Naive thymus-derived CD8-positive, alpha-beta T cell (primary cell): Measurements from ENCODE around the gene DNAJC15. TPM values are rescaled to one million over a fixed set of nuclear protein-coding genes. Genes with fewer than 3 reads are reported as not detected.
A peak's percentile ranks its signal among the peaks of the same experiment; 100 is the strongest.

ENCODE experiments used
- ATAC-seq, 2 donors: fragments of 150-1000 bp; cut with Tn5 transposase in 1 of 2; sonication (Bioruptor Pico), chemical (Tn5 transposase) in 1 of 2; 1 replicate in 1 of 2; 2 replicates in 1 of 2; pipeline ENCODE4 v1.10.0; 2021; ENCODE audit warnings: mild to moderate bottlenecking in 2 of 2, moderate library complexity in 2 of 2
- POLR2A ChIA-PET: fragments of 350-600 bp; sonication (Branson Sonifier 250); formaldehyde crosslinking; loops from one replicate; lab custom pipeline; 2021; ENCODE audit warnings: antibody characterized with exemption; lab: Charles Lee
- DNase-seq, 10 donors: peaks; one replicate each; pipeline versions ENCODE4 v3.0.0 to v3.0.0-alpha.2; 2020 to 2022
- H3K27ac Mint-ChIP-seq, 10 donors: one replicate each; pipeline ENCODE4 v1.8.0; 2020 to 2022; ENCODE audit warnings: mild to moderate bottlenecking in 10 of 10, mixed read lengths in 10 of 10, moderate library complexity in 4 of 10, inconsistent platforms in 1 of 10
- H3K27me3 Mint-ChIP-seq, 5 donors: one replicate each; pipeline ENCODE4 v1.8.0; 2021 to 2022; ENCODE audit warnings: mixed read lengths in 5 of 5
- H3K36me3 Mint-ChIP-seq, 3 donors: one replicate each; pipeline ENCODE4 v1.8.0; 2020 to 2022; ENCODE audit warnings: mixed read lengths in 3 of 3, mild to moderate bottlenecking in 2 of 3, inconsistent platforms in 1 of 3
- H3K4me1 Mint-ChIP-seq, 4 donors: one replicate each; pipeline ENCODE4 v1.8.0; 2021 to 2022; ENCODE audit warnings: mixed read lengths in 4 of 4
- H3K4me3 Mint-ChIP-seq, 10 donors: one replicate each; pipeline ENCODE4 v1.8.0; 2020 to 2022; ENCODE audit warnings: mild to moderate bottlenecking in 10 of 10, mixed read lengths in 10 of 10, moderate library complexity in 6 of 10, inconsistent platforms in 1 of 10
- H3K9me3 Mint-ChIP-seq, 9 donors: one replicate each; pipeline ENCODE4 v1.8.0; 2020 to 2022; ENCODE audit warnings: mixed read lengths in 9 of 9, mild to moderate bottlenecking in 3 of 9, inconsistent platforms in 1 of 9, moderate library complexity in 1 of 9
- polyA plus RNA-seq, 3 donors: library from polyadenylated mRNA; unstranded; fragments of 300-500 nt; fragmentation: Illumina TruSeq; gene quantifications; one replicate each; pipeline ENCODE4 v1.2.3, GENCODE V29; 2021
- total RNA-seq, 8 experiments: library from RNA in 2 of 8; stranded (reverse) in 2 of 8; gene quantifications; one replicate each; pipeline ENCODE4 v1.2.3 and lab custom pipeline; 2021 to 2026

The DNAJC15 gene
- total and polyA plus RNA-seq, 5 experiments from 2014 or later = 9.5 to 26.5 (median 12.7) TPM

DNA sequence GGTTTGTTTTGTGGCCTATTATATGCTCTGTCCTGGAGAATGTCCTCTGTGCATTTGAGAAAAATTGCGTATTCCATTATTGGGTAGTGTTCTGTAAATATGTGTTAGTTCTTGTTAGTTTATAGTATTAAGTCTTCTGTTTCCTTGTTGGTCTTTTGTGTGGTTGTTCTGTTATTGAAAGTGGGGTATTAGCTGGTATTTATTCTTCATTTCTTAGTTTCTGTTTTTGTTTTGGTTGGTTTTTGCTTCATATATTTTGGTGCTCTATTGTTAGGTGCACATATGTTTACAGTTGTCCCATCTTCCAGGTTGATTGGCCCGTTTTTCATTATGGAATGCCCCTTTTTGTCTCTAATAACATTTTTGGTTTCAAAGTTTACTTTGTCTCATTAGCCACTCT is 77.3 kb downstream of the DNAJC15 start:
- DNase-seq (no peak), ATAC-seq (no peak)
- Mint-ChIP-seq H3K36me3 (peaks cover 8 to 26% (median 13%) of the 10 kb centered on the region in 3 donors), H3K4me1 (peaks cover 5 to 31% (median 9%) of the 10 kb centered on the region in 4 donors), H3K27ac (no peak overlapping the region), H3K4me3 (no peak overlapping the region), H3K9me3 (peaks cover 0 to 18% (median 4%) of the 10 kb centered on the region in 9 donors), H3K27me3 (no peaks in the 10 kb centered on the region)
- POLR2A ChIA-PET = no interaction called here

DNA sequence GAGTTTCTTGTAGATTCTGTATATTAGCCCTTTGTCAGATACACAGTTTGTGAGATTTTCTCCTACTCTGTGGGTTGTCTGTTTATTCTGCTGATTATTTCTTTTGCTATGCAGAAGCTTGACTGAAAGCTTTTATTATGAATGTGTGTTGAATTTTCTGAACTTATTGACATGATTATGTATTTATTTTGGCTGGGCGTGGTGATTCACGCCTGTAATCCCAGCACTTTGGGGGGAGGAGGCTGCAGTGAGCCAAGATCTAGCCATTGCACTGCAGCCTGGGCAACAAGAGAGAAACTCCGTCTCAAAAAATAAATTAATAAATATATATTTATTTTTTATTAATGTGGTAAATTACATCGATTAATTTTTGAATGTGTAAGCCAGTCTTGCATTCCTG is 78.9 kb downstream of the DNAJC15 start:
- ATAC-seq (no peak), DNase-seq (no peak)
- Mint-ChIP-seq H3K27me3 (no peaks in the 10 kb centered on the region), H3K4me1 (peaks cover 5 to 31% (median 8%) of the 10 kb centered on the region in 4 donors), H3K27ac (peak overlapping the region in 1 of 10 donors; percentile 29), H3K9me3 (peaks cover 0 to 18% (median 4%) of the 10 kb centered on the region in 9 donors), H3K4me3 (no peak overlapping the region), H3K36me3 (peaks cover 6 to 19% (median 7%) of the 10 kb centered on the region in 3 donors)
- POLR2A ChIA-PET = no interaction called here

DNA sequence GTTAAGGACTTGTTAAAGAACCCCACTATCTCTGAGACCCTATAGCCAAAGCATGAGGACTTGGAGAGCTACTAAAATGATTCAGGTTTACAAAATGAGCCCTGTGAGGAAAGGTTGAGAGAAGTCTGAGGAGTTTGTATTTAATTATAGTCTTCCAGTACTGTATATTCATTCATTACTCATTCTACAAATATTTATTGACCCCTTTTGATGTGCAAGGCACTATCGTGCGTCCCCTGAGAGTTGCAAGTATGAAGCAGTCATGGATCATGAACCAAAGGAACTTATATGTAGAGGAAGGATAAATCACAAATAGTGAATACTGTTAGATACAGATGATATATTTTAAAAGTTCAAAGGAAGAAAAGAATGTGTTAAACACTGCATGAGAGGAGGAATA is 84.4 kb downstream of the DNAJC15 start:
- peaks cover 0 to 8% (median 1%) of the 10 kb centered on the region in 4 donors for H3K4me1 Mint-ChIP-seq
- ATAC-seq = no peak
- H3K9me3 Mint-ChIP-seq = no peaks in the 10 kb centered on the region
- no peak overlapping the region for H3K27ac Mint-ChIP-seq
- DNase-seq = no peak
- no peak overlapping the region for H3K4me3 Mint-ChIP-seq
- peaks cover 0 to 15% (median 12%) of the 10 kb centered on the region in 3 donors for H3K36me3 Mint-ChIP-seq
- no peaks in the 10 kb centered on the region for H3K27me3 Mint-ChIP-seq
- POLR2A ChIA-PET = no interaction called here

DNA sequence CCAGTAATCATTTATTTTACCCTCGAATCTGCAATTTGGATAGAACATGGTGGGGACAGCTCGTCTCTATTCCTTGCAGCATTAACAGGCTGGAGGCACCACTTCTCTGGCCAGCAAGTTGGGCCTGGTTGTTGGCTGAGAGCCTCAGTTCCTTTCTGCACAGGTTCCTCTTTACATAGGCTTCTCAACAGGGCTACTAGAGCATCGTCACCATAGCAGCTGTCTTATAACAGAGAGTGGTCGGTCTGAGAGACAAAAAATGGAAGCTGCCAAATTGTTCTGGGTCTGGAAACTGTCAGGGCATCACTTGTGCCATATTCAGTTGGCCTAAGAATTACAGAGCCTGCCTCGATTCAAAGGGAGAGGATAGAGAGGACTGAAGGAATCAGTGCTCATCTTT is 86.7 kb downstream of the DNAJC15 start:
- ATAC-seq (no peak), DNase-seq (no peak)
- H3K27ac Mint-ChIP-seq = peak overlapping the region in 3 of 10 donors; percentile 12 to 64 (median 63)
- POLR2A ChIA-PET = no interaction called here
- H3K27me3 Mint-ChIP-seq = no peaks in the 10 kb centered on the region
- peaks cover 0 to 15% (median 12%) of the 10 kb centered on the region in 3 donors for H3K36me3 Mint-ChIP-seq
- no peaks in the 10 kb centered on the region for H3K9me3 Mint-ChIP-seq
- H3K4me3 Mint-ChIP-seq = no peak overlapping the region
- H3K4me1 Mint-ChIP-seq = peaks cover 0 to 2% (median 0%) of the 10 kb centered on the region in 4 donors

DNA sequence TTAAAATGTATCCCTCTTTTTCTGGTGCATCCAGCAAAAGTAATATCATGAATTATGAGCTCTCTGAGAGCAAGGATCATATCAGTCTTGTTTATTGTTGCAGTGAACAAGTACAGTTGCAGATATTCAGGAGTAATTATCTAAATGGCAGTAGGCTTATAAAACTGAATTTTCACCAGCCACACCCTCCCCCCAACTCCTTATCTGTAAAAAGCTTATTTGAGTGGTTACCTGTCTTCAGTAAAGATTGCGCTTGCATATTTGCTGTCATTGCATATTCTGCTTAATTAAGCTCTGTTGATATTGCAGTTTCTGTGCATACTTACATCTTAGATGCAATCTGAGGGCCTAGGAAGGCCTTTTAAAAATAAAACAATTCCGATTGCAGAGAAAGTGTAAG is 87.3 kb downstream of the DNAJC15 start:
- H3K27me3 Mint-ChIP-seq = no peaks in the 10 kb centered on the region
- peak overlapping the region in 1 of 10 donors; percentile 36 for H3K27ac Mint-ChIP-seq
- H3K36me3 Mint-ChIP-seq = peaks cover 0 to 15% (median 12%) of the 10 kb centered on the region in 3 donors
- H3K4me3 Mint-ChIP-seq = no peak overlapping the region
- no peak for ATAC-seq
- no peak for DNase-seq
- POLR2A ChIA-PET = interaction anchor here (0.6 kb wide), 1 partner anchor 1518 kb away, joined by 8 read pairs; no protein-coding TSS in a partner anchor
- no peaks in the 10 kb centered on the region for H3K9me3 Mint-ChIP-seq
- peaks cover 0 to 2% (median 0%) of the 10 kb centered on the region in 4 donors for H3K4me1 Mint-ChIP-seq

DNA sequence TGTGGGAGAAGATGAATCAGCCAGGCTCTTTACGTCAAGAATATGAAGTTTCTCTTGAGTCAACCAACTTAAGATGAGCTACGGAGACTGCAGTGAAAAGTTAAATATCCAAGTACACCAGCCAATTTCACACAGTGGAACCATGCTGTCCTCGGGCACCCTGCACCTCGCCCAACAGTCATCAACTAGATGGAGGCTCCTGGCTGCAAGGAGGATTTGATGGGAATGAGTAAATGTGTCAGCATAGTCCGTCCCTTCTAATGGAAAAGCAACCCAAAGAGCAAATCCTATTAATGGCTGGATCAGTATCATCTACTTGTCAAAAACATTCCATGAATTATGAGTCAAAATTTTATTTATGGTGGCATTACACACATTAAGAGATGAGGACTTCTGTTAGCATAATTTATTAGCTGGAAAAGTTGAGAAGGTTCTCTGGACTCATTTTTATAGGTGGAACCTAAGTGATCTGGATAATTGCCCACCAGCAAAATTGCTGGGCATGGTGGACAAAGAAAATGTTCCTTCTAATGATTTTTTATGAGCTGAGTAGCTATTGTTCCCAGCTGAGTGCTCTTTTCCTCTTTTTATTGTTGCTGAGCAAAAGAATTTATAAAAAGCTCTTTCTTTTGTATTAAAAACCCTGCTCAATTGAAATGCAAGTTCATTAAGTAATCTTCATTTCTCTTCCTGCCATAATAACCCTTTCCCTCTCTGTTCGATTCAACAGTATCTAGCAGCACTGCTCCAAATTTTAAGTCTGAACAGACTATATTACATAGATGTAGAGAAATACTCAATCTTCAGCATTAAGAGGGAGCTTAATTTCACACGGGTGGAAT is 88.4 kb downstream of the DNAJC15 start:
- no peaks in the 10 kb centered on the region for H3K27me3 Mint-ChIP-seq
- POLR2A ChIA-PET = no interaction called here
- H3K4me3 Mint-ChIP-seq = no peak overlapping the region
- no peak overlapping the region for H3K27ac Mint-ChIP-seq
- no peaks in the 10 kb centered on the region for H3K4me1 Mint-ChIP-seq
- no peaks in the 10 kb centered on the region for H3K9me3 Mint-ChIP-seq
- H3K36me3 Mint-ChIP-seq = peaks cover 0 to 15% (median 12%) of the 10 kb centered on the region in 3 donors
- DNase-seq (no peak), ATAC-seq (no peak)

DNA sequence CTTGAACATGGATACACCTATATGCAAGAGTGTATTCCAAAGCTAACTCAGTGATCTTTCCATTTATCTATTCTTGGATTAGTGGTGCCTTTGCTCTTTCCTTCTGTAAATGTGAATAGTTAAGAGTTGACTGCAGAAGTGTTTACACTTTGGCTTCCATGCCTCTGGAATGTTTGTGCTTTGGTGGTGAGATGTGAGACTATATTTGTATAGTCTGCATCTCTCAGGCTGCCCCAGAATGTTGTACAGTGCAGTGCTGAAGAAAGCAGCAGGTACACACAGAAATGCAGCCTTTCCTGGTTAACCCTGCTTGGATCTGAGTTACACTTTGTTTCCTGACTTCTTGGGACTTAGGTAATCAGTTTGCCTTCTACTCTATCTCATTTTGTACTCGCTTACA is 90.2 kb downstream of the DNAJC15 start:
- ATAC-seq (no peak), DNase-seq (no peak)
- Mint-ChIP-seq H3K27ac (no peak overlapping the region), H3K4me1 (no peaks in the 10 kb centered on the region), H3K4me3 (no peak overlapping the region), H3K36me3 (peaks cover 0 to 3% (median 3%) of the 10 kb centered on the region in 3 donors), H3K27me3 (peaks cover 0 to 1% (median 0%) of the 10 kb centered on the region in 5 donors), H3K9me3 (no peaks in the 10 kb centered on the region)
- POLR2A ChIA-PET = no interaction called here

DNA sequence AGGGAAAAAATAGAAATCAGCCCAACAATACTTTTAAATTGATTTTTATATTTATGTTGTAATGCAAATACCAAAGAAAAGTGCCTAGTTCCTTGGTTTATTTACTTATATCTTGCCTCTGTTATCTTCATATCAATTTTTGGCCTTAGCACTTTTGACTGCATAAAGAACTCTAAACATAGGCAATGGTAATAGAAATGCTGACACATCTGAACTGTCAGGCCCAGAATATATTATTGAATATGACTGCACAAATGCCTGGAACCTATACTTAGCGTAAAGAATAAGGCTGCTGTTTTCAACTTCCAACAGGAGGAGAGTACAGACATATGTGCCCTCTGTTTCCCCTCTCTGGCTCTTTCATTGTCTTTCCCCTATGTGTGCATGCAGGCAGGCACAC is 91.1 kb downstream of the DNAJC15 start:
- no peak for DNase-seq
- ATAC-seq = no peak
- H3K27ac Mint-ChIP-seq = no peak overlapping the region
- H3K4me1 Mint-ChIP-seq = no peaks in the 10 kb centered on the region
- H3K36me3 Mint-ChIP-seq = no peaks in the 10 kb centered on the region
- no peak overlapping the region for H3K4me3 Mint-ChIP-seq
- H3K9me3 Mint-ChIP-seq = no peaks in the 10 kb centered on the region
- POLR2A ChIA-PET = no interaction called here
- H3K27me3 Mint-ChIP-seq = peaks cover 0 to 5% (median 0%) of the 10 kb centered on the region in 5 donors

DNA sequence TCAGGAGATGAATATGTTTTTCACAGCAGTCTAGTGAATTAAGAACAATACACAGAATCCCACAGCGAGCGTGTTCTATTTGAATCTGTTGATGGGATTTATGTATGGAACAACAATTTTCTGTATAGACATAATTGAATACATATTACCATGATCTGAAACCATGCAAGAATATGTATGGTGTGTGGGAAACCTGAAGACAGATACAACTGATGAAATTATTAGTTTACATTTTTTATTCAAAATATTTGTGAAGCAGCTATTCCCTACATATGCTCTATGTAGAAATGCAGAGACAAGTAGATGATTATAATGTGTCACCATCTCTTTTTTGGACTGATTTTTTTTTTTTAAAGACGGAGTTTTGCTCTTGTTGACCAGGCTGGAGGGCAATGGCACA is 91.8 kb downstream of the DNAJC15 start:
- Mint-ChIP-seq H3K4me3 (no peak overlapping the region), H3K9me3 (no peaks in the 10 kb centered on the region), H3K4me1 (no peaks in the 10 kb centered on the region), H3K27ac (no peak overlapping the region), H3K27me3 (peaks cover 0 to 10% (median 0%) of the 10 kb centered on the region in 5 donors), H3K36me3 (no peaks in the 10 kb centered on the region)
- DNase-seq (no peak), ATAC-seq (no peak)
- POLR2A ChIA-PET = no interaction called here

DNA sequence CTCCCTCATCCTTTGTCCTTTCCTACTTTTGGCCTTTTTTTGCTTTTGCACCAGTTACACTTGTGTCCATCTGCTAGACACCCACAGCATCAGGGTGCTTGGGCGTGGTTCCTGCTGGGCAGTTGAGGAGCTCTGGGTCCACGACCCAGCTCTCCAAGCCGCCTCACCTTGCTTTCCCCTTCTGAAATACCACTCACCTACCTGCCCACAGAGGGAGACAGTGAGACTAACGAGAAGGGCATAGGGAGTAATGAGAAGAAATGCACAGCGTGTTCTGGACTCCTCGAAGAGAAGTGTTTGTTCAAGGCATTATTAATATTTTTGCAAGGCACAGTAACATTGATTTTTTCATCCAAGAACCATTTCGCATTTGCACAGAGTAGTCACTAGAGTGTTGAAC is 92.9 kb downstream of the DNAJC15 start:
- Mint-ChIP-seq H3K9me3 (no peaks in the 10 kb centered on the region), H3K36me3 (no peaks in the 10 kb centered on the region), H3K4me3 (no peak overlapping the region), H3K27ac (peak overlapping the region in 1 of 10 donors; percentile 87), H3K27me3 (peaks cover 0 to 13% (median 0%) of the 10 kb centered on the region in 5 donors), H3K4me1 (no peaks in the 10 kb centered on the region)
- DNase-seq (no peak), ATAC-seq (no peak)
- POLR2A ChIA-PET = no interaction called here

DNA sequence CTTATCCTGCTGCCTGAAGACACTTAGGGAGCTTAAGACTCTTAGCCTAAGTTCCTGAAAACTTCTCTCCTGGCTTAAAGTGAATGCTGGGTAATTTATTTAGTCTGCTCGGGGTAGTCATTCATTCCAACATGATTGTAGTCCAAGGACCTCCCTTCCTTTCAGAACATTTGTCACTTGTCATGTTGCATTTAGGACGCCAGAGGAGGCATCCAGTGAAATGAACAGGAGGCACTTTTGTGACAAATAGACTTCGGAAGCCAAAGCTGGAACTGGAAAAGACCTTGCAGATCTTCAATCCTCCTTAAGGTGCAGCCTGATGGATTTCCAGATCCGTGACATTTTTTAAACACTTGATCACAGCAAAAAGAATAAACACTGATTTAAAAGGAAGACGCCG is 95.1 kb downstream of the DNAJC15 start:
- H3K4me3 Mint-ChIP-seq = no peak overlapping the region
- POLR2A ChIA-PET = no interaction called here
- DNase-seq = no peak
- no peak for ATAC-seq
- H3K4me1 Mint-ChIP-seq = no peaks in the 10 kb centered on the region
- no peak overlapping the region for H3K27ac Mint-ChIP-seq
- H3K9me3 Mint-ChIP-seq = no peaks in the 10 kb centered on the region
- no peaks in the 10 kb centered on the region for H3K36me3 Mint-ChIP-seq
- peaks cover 0 to 25% (median 2%) of the 10 kb centered on the region in 5 donors for H3K27me3 Mint-ChIP-seq

DNA sequence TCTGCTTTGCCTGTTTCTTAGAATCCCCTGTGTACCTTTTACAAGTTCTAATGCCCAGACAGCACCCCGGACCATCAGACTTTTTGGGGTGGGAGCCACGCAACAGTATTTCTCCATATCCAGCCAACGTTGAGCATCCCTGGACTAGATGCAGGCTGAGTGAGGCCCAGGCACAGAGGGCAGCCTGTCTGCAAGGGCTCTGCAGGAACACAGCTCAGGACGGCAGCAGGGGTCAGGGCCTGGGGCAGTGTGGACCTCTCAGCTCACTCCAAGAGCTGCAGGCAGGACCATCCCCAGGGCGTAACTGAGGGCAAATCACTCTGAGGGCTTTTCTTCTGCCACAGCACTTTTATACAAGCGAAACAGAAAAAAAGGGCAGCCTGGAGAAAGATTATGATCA is 95.8 kb downstream of the DNAJC15 start:
- no peak for ATAC-seq

DNA sequence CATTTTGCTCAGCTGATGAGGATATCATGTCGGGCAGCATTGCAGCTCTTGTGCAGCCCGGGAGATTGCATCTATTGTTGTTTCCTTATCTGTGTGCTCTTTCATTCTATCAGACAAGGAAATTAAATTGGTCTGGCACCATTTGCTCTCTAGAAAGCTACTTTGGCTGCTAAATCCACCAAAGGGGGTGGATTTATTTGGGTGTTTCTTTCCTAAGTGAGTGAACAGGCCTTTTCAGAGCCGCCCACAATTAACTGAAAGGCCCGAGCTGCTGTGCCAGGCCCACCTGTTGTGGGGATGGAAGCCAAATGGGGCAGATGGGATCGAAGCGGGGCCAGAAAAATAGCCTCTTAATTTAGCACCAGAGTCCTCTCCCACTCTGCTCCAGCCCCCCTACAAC is 99.4 kb downstream of the DNAJC15 start:
- Mint-ChIP-seq H3K36me3 (no peaks in the 10 kb centered on the region), H3K4me3 (no peak overlapping the region), H3K27me3 (peaks cover 0 to 25% (median 3%) of the 10 kb centered on the region in 5 donors), H3K27ac (no peak overlapping the region), H3K9me3 (no peaks in the 10 kb centered on the region), H3K4me1 (peaks cover 5 to 6% (median 5%) of the 10 kb centered on the region in 4 donors)
- DNase-seq (no peak), ATAC-seq (no peak)
- POLR2A ChIA-PET = no interaction called here

More for the DNA sequence above, 95.8 kb downstream of the DNAJC15 start:
- peaks cover 0 to 25% (median 2%) of the 10 kb centered on the region in 5 donors for H3K27me3 Mint-ChIP-seq
- H3K9me3 Mint-ChIP-seq = no peaks in the 10 kb centered on the region
- POLR2A ChIA-PET = no interaction called here
- no peak overlapping the region for H3K27ac Mint-ChIP-seq
- H3K4me3 Mint-ChIP-seq = no peak overlapping the region
- DNase-seq = no peak
- no peaks in the 10 kb centered on the region for H3K36me3 Mint-ChIP-seq
- H3K4me1 Mint-ChIP-seq = no peaks in the 10 kb centered on the region
